GM20431 (cell line): ENCODE measurements around the gene RARRES2.
"Not testable (repeated sequence)": the region's sequence is repeated elsewhere in the genome, so short reads cannot be mapped to it uniquely, and the experiment has no call there.

Experiments used
- in situ Hi-C: fragments of 300-500 bp; cut with MseI, MboI; formaldehyde crosslinking; loops from one replicate; pipeline ENCODE4 v1.15.0; 2020; ENCODE audit warnings: low sequenced_read_pairs; ENCODE audit not compliant: unreplicated experiment

Gene RARRES2

GRCh38 chr7:150304499-150305258 is 36.8 kb downstream of the RARRES2 start:
- in situ Hi-C loops: not testable (repeated sequence)

GRCh38 chr7:150302908-150303310 is 38.5 kb downstream of the RARRES2 start:
- in situ Hi-C loops: not testable (repeated sequence)

GRCh38 chr7:150297978-150298377 is 43.5 kb downstream of the RARRES2 start:
- in situ Hi-C loops: not testable (repeated sequence)

GRCh38 chr7:150296802-150297201 is 44.6 kb downstream of the RARRES2 start:
- in situ Hi-C loops: not testable (repeated sequence)

GRCh38 chr7:150295614-150296013 is 45.8 kb downstream of the RARRES2 start:
- in situ Hi-C loops: not testable (repeated sequence)

GRCh38 chr7:150295027-150295426 is 46.4 kb downstream of the RARRES2 start:
- in situ Hi-C loops: not testable (repeated sequence)

- in situ Hi-C loops: not testable (repeated sequence)
These were observed 51.1 kb downstream of the RARRES2 start for GRCh38 chr7:150290317-150290716.

- in situ Hi-C loops: not testable (repeated sequence)
These were observed 52.6 kb downstream of the RARRES2 start for GRCh38 chr7:150288816-150289215.
